GM18502 (cell line): ENCODE data around the gene MARK2.

Source experiments
- ATAC-seq: cut with Tn5 transposase; IDR thresholded peaks from one replicate; pipeline ENCODE4 v1.9.1; 2021; ENCODE audit warnings: mild to moderate bottlenecking; ENCODE audit not compliant: unreplicated experiment, poor library complexity

Gene MARK2

DNA sequence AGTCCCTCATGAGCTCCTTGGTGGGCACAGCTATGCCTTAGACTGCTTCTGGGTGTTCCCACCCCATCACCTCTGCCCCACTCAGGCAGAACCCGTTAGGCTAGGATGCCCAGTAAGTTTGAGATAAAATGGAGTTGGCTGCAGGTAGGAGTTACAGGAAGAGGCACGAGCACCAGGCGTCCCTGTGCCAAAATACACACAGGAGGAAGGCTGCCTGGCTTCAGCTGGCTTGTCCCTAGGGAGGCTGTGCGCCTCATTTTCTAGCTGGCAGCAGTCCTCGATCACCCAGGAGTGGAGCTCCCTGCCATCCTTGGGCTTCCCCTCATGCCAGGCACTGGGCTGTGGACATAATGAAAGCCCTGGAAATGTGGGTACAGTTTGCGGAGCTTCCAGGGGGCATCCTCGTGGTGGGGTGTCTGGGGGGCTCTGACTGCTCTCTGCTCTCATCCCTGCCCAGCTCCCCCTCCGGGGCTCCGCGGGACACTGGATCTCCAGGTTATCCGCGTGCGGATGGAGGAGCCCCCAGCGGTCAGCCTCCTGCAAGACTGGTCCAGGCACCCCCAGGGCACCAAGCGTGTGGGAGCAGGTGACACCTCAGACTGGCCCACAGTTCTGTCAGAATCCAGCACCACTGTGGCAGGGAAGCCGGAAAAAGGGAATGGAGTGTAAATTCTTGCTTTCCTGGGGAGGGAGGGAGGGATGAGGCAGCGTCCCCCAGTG, 12.3 kb upstream of the MARK2 start:
- no peak for ATAC-seq

DNA sequence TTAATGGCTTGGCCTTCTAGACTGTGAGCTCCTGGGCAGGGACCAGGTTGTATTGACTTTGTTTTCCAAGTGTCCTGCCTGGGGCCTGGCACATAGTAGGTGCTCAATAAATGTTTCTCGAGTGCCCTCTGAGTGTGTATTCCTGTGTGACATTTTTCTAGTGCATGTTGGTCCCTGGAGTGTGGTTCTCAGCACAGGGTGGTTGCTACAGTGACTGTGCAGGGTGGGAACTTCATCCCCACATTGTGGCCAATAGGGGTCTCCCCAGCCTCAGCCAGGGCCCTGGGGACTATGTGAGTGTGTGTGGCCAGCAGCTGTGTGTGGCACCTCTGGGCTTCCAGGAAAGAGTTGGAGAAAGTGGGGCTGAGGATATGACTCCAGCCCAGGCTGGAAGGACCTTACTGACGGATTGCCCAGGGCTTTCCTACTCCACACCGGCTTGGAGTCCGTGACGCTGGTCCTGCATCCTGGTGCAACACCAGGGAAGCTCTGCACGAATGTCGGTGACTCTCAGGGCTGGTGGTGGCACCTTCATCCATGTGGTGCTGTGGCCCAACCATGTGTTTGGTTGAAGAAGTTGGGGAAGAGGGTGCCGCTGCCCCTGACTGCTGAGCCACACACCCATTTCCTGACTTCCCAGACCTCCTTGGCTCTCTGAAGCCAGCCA, 9.0 kb upstream of the MARK2 start:
- no peak for ATAC-seq

DNA sequence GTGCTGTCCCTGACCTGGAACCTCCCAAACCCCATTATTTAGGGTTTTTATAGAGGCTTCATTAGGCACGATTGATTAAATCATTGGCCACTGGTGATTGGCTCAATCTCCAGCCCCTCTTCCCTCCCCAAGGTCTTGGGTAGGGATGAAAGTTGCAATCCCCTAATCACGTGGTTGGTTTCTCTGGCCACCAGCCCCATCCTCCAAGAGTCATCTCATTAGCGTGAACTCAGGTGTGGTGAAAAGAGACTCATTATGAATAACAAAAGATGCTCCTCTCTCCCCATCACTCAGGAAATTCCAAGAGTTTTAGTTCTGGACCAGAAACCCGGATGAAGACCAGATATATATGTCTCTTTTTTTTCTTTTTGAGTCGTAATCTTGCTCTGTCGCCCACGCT, 7.6 kb upstream of the MARK2 start:
- no peak for ATAC-seq

DNA sequence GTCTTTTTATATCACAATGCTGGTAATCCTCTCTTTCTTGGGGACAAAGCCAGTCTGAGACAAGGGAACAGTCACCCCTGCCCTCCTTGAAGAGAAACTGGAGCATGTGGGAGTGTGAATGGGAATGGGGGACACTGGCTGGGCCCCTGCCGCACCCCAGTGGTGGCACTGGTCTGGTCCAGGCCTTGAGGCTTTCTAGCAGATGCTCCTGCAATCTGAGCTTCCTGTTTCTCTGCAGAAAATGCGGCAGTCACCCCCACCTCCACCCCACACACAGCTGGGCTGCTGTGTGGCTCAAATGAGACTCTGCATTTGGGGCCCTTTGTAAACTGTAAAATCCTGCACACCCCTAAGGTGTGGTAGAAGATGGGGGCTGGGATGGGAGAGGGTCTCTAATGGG, 6.6 kb upstream of the MARK2 start:
- ATAC-seq, result no peak

DNA sequence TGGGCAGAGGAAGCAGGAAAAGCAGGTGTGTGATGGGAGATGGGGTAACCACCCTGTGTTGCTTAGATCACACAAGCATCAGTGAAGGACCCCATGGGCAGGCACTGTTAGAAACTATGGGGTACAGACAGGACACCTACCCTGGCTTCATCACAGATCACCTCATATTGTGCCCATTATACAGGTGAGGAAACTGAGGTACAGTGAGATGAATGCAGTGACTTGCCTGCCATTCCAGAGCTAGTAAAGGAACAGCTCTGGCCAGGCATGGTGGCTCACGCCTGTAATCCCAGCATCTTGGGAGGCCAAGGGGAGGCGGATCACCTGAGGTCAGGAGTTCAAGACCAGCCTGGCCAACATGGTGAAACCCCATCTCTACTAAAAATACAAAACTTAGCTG, 5.9 kb upstream of the MARK2 start:
- ATAC-seq, result no peak

DNA sequence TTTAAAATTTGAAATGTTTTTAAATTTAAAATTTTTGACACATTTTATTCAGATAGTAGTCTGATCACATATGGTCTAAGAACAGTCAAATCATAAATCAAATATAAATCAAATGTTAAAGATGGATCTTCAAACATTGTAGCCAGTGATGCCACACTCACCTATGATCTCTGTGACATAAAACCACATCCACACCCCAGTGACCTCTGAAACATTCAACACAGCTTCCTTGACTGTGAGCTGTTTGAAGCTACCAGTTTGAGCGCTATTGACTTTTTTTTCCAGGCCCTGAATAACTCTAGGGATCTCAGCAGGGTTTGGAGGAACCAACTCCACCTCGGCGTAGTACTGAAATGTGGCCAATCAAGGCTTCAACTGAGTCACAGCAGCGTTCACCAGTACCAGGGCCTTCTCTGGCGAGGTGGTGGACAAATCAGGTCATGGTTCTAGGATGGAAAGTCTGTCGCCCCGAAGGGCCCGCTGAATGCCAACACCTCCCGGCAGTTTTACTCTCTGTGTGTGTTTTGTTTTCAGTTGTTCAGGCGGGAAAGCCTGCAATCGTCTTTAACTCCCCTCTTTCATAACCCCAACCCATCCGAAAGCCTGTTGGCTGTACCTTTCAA, 4.3 kb upstream of the MARK2 start:
- no peak for ATAC-seq

DNA sequence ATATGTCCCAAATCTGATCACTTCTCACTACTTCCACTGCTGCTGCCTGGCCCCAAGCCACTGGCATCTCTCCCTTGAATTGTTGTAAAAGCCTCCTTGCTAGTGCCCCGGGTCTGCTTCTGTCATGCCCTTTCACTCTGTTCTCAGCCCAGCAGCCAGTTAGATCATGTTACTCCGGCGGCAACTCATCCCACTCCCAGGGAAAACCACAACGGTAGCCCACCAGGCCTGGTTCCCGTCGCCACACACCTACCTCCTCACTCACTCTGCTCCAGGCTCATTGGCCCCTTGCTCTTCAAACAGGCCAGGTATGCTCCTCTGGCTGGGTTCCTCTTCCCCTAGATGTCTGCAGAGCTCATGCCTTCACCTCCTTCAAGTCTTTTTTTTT, 3.8 kb upstream of the MARK2 start:
- ATAC-seq, result no peak

DNA sequence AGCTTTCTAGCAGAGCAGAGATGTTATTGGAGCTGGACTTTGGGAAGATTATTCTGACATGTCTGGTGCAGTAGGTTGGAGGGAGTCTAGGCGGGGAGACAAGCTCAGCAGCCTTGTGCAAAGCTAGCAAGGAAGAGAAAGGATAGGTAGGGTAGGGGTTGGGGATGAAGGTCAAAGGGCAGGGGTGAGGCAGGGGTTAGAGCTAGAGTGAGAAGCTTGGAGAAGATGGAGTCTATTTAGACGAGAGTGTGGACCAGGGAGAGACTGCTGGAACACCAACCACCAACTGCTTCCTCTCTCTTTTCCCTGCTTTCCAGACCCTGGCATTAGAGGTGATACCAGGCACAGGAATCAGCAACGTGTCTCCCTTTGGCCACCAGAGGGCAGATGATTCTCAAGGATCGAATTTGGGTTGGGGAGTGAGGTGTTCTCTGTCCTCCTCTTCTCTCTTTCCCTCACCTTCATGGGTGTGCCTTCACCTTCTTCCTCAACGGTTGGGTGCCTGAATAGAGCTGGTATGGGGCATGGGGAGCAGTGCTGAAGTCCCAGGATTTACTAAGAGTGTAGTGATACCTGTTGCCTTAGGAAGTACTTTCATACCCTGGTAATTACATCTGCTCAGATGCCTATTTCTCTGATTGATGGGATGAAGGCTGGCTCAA, 1.8 kb upstream of the MARK2 start:
- ATAC-seq, result no peak

DNA sequence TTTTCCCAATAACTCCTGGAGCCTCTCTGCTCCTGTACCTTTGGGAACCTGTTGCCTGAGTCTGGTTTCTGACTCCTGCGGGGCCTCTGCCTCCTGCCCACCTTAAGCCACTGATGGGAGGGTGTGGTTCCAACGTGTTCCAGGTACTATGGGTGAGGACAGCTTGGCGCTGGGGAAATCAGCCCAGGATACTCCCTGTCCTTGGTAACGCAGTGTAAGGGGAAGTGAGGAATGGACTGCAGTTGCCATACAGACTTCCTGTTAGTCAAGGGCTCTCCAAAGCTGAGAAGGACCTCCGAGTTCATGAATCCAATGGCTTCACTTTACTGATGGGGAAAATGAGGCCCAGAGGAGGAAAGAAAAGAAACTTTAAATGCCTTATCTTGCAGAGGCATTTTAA, 1.2 kb upstream of the MARK2 start:
- no peak for ATAC-seq

DNA sequence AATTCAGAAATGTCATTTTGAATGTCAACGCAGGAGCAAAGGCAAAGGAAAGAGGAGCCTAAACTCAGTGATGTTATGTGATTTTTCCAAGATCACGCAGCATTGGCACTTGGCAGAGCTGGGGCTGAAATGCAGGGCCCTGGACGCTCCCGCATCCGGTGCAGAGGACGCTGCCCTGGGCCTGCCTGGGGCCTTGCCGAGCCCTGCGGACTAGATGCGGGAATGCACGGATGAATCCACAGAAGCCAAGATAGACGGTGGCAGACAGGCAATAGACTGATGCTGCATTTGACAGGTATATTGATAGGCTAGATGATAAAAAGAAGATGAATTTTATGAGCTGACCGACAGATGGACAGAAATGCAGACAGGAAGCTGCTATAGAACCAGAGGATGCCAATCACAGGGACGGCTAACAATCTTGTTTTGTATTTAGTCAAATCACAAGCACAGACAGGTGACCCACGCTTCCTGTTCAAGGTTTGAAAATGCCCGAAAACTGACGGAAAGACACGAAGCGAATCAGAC, 696 bp upstream of the MARK2 start:
- ATAC-seq, result no peak

DNA sequence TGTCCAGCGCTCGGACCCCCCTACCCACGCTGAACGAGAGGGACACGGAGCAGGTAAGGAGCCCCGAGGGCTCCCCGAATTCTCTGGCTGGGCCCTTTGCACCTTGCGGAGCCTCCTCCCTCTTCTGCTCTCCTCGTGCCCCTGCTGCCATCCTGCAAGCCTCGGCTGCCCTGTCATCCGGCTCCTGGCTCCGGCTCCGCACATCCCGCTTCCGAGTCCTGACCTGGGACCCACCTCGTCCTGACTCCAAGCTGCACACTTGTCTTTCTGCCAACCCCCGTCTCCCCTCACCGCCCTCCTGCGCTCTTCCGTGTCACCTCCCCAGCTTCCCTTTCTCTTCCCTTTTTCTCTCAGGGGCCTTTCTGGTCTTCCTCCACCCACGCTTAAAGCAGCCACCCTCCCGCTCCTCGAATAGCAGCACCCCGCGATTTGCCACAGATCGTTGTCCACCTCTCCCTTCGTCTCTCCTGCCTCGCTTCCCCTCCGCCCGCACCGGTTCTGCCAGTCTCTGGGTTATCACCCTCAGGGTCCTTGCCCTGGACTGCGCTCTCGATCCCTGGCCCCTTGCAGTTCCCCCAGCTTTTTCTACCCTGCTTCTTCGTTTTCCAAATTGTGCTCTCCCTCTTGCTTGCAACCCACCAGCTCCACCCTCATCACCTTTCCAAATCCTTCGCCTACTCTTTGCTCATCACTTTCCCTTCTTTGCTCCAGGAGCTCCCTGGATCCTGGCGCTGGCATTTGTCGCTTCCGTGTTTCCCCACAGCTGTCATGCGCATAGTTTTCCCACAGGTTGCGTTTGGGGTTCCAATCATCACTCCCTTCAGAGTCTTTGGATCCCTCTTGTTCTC, 822 bp downstream of the MARK2 start:
- ATAC-seq, result peak; percentile 0

DNA sequence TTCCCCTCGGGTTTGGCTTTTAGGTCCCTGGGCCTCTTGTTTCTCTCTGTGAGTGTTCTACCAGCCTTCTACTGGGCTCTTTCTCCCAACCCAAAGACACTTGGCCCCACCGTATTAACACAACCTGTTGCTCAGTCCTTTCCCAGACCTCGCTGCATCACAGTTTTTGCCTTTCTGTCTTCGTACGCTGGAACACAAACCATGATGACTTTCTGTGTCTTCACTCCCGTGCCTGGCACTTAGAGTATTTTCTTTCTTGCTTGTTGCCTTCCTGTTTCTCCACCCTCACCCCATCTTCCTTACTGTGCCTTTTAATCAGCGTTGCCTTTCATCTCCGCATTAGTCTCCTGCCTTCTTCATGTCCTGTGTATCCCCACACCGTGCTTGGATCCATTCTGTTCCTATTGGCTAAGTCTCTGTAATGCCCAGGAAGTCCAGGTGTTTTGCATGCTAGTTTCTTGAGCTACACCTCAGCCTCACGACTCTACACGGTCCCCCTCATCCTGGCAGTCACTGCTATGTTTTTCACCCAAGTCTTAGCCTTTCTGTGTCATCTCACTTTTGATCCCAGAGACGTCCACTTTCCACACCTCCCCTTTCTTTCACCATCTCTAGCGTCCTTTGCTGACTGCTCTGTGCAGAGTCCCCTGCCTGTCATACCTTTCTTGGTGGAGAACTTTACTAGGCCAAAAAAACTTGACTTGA, 1.6 kb downstream of the MARK2 start:
- ATAC-seq, result no peak

DNA sequence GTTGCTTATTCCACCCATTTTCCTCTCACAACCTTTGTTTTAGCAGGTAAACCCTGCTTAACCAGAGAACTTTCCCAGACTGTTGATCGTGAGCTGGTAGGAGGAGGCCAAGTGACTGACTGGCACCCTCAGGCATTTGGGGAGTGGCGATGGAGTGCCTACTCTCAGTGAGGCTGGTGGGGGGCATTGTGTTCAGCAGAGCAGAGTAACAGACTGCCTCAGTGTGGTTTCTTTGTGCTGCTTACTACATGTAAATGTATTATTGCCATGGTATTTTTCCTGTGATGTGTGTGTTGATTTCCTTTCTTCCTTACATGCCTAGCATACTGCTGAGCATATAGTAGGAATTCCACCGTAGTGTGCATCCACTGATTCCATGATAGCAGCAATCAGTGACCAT, 2.6 kb downstream of the MARK2 start:
- ATAC-seq, result no peak

DNA sequence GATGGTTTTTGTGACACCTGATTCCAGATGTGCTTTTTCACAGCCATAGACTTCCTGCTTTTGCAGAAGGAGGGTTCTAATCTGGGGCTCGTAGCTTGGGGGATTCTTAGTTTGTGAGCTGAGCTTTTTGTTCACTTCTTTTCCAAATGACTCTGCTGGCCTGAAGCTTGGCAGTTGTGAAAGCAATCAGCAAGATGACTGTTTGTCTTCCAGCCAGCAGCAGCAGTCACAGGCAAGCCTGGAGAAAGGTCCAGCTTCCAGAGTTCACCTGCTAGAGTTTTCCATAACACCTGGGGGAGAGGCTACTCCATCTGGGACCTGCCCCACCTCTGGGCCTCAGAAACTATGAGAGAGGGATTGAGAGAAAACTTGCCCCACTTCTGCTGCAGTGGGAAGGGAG, 4.1 kb downstream of the MARK2 start:
- no peak for ATAC-seq

DNA sequence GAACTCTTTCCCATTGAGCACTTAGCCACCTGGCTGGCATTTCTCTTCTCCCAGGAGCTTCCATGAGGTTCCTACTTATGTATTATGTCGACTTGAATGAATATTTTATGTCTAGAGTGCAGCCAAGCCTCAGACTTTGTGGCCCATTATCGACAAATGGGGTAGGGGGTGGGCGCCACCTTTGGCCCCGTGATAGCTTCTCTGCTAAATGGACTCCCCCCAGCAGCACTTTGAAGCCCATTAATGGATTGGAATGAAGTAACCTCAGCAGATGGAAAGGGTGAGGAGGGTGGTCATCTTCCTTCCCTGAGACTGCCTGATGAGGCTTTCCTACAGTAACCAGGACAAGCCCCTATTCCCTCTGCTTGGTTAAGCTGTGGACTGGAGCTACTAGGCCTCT, 5.9 kb downstream of the MARK2 start:
- no peak for ATAC-seq

DNA sequence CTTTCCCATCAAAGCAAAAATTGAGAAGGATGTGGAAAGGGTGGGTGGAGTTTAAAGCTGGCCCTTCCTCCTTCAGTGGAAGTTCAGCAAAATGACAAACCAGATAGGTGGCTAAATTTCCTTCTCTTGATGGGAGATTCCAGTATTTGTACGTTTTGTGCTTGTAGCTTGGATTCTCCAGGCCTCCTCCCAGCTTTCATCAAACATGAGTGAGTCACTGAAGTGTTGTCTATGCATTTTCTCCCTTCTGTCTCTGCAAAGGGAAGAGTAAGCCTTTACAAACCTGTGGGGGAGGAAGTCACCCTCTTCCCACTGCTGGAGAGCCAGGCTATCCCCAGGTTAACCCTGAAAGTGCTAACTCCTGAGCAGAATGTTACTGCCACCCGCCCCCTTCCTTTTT, 6.4 kb downstream of the MARK2 start:
- no peak for ATAC-seq

DNA sequence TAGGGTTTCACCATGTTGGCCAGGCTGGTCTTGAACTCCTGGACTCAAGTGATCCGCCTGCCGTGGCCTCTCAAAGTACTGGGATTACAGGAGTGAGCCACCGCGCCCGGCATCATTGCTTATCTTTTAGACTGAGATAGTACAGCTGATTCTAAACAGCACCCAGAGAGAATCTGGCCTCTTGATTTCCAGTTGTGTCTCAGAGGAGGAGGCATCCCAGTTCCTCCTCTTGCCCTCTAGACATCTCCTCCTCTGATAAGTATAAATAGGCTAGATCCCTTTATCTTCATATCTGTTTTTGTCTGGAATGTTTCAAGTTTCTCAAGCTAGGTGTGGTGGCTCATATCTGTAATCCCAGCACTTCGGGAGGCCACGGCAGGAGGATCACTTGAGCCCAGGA, 7.0 kb downstream of the MARK2 start:
- ATAC-seq, result no peak

DNA sequence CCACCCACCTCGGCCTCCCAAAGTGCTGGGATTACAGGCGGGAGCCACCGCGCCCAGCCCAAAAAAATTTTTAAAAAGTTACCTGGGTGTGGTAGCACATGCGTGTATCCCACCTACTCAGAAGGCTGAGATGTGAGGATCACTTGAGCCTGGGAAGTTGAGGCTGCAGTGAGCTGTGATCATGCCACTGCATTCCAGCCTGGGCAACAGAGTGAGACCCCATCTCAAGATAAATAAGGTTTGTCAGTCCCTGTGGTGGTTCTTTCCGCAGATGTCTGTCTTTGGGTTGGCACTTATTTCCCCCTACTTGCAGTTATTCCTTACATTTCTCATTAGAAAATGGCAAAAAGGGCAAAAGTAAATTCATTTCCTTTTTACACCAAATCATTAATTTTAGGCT, 8.0 kb downstream of the MARK2 start:
- no peak for ATAC-seq

DNA sequence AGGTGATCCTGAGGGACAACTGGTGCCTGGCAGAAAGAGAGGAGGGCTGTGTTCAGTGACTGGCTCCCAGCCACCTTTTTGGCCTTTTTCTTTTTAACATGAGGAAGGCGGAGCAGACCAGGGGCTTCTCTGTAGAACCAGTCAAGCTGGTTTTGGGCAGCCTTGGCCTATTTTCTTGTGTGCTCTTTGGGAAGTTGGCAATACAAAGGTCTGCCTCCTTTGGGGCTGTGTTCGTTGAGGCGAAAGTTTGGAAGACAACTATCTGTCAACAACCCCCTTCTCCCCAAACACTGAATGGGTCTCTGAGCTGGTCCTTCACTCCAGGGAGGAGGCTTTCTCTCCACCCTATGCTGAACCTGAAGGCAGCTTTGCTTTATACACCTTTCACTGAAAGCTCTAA, 8.5 kb downstream of the MARK2 start:
- no peak for ATAC-seq

DNA sequence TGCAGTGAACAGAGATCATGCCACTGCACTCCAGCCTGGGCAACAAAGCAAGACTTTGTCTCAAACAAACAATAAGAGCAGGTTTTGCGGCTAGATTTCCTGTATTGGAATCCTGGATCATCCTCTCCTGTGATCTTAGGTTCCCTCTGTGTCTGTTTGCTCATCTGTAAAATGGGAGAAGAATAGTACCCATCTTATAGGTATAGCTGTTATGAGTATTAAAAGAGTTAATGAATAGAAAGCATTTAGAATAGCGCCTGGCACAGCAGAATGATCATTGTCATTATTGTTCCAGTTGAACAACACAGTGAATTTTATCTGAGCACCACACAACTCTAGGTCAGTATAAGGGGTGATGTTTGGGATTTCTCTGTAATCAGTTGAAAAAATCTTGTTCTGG, 10.8 kb downstream of the MARK2 start:
- ATAC-seq, result no peak
